Measurements from ENCODE around the gene ZNF304. TPM values are rescaled to one million over a fixed set of nuclear protein-coding genes. Genes with fewer than 3 reads are reported as not detected.

Gene ZNF304
- total and polyA plus RNA-seq, 9 of the 15 experiments (the other 6 are each of a cell fraction or from before 2014, with no cell fraction given): 0.82 to 5.5 (median 3.6) TPM

DNA sequence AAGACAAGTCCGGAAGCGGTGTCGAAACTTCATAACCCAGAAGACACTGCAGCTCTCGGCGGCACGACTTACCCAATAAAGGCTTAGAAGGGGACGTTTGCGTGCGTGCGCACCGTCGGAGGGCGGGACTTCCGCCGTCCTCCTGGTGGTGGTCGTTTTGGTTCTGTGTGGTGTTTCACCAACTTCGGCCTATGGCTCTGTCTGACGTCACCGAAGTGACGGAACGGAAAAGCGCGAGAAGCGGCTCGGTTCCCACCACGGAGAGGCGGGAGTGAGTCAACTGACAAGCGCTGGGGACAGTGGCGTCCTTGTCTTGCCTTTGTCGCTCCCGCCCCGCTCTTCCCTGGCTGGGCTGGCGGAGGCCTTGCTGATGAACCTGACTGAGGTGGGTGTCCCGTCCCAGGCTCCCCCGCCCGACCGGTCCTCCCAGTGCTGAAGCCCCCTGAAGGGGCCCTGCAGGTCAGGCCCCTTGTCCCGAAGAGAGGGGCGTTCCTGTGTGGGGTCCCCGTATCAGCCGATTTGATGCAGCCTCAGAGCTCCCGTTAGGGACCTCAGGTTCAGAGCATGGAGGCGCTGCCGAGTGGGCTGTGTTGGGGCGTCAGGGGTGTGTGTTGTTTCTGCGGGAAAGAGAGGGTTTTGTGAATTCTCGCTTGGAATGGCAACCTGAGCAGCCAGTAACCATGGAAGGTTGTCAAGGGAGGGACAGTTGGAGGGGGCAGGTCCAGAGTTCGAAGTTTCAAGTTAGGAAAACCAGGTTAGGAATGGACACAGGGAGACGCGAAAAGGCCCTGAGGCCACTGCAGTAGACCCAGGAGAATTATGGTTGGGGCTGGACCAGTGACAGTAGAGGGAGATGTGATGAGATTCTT lies 38.9 kb downstream of the ZNF304 start, which contains the start of gene ZNF548 (continued):
- TF ChIP-seq, protein P1, sequence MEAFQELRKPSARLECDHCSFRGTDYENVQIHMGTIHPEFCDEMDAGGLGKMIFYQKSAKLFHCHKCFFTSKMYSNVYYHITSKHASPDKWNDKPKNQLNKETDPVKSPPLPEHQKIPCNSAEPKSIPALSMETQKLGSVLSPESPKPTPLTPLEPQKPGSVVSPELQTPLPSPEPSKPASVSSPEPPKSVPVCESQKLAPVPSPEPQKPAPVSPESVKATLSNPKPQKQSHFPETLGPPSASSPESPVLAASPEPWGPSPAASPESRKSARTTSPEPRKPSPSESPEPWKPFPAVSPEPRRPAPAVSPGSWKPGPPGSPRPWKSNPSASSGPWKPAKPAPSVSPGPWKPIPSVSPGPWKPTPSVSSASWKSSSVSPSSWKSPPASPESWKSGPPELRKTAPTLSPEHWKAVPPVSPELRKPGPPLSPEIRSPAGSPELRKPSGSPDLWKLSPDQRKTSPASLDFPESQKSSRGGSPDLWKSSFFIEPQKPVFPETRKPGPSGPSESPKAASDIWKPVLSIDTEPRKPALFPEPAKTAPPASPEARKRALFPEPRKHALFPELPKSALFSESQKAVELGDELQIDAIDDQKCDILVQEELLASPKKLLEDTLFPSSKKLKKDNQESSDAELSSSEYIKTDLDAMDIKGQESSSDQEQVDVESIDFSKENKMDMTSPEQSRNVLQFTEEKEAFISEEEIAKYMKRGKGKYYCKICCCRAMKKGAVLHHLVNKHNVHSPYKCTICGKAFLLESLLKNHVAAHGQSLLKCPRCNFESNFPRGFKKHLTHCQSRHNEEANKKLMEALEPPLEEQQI (IDR thresholded peaks at IDR 0.05): no peak
- TF ChIP-seq SRSF1 (IDR thresholded peaks at IDR 0.05; ENCODE audit: low read depth, low read length): peak; percentile 96
- TF ChIP-seq, protein P2, sequence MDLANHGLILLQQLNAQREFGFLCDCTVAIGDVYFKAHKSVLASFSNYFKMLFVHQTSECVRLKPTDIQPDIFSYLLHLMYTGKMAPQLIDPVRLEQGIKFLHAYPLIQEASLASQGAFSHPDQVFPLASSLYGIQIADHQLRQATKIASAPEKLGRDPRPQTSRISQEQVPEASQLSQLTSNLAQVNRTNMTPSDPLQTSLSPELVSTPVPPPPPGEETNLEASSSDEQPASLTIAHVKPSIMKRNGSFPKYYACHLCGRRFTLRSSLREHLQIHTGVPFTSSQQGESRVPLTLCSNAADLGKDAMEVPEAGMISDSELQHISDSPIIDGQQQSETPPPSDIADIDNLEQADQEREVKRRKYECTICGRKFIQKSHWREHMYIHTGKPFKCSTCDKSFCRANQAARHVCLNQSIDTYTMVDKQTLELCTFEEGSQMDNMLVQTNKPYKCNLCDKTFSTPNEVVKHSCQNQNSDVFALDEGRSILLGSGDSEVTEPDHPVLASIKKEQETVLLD (IDR thresholded peaks at IDR 0.05): peak; percentile 96
- peak; percentile 52; the same call in 1 of the 2 replicates for TF ChIP-seq RNF2 (IDR thresholded peaks at IDR 0.05)
- TF ChIP-seq ZFP1 (CRISPR knock-in tag; IDR thresholded peaks at IDR 0.05): no peak
- TF ChIP-seq, protein P3, sequence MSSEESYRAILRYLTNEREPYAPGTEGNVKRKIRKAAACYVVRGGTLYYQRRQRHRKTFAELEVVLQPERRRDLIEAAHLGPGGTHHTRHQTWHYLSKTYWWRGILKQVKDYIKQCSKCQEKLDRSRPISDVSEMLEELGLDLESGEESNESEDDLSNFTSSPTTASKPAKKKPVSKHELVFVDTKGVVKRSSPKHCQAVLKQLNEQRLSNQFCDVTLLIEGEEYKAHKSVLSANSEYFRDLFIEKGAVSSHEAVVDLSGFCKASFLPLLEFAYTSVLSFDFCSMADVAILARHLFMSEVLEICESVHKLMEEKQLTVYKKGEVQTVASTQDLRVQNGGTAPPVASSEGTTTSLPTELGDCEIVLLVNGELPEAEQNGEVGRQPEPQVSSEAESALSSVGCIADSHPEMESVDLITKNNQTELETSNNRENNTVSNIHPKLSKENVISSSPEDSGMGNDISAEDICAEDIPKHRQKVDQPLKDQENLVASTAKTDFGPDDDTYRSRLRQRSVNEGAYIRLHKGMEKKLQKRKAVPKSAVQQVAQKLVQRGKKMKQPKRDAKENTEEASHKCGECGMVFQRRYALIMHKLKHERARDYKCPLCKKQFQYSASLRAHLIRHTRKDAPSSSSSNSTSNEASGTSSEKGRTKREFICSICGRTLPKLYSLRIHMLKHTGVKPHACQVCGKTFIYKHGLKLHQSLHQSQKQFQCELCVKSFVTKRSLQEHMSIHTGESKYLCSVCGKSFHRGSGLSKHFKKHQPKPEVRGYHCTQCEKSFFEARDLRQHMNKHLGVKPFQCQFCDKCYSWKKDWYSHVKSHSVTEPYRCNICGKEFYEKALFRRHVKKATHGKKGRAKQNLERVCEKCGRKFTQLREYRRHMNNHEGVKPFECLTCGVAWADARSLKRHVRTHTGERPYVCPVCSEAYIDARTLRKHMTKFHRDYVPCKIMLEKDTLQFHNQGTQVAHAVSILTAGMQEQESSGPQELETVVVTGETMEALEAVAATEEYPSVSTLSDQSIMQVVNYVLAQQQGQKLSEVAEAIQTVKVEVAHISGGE (CRISPR knock-in tag; IDR thresholded peaks at IDR 0.05): peak in 2 of 3 experiments; percentile 47 to 50; a peak in 1 of 6 replicates
- TF ChIP-seq PHF20 (IDR thresholded peaks at IDR 0.05; ENCODE audit: partially characterized antibody): peak; percentile 53
- TF ChIP-seq ETV5 (CRISPR knock-in tag; IDR thresholded peaks at IDR 0.05; ENCODE audit: low read depth): 0 out of 2 replicates have a peak, but pooled peaks have one; percentile 74
- peak; percentile 33; the same call in 1 of the 2 replicates for TF ChIP-seq SOX6 (IDR thresholded peaks at IDR 0.05)
- TF ChIP-seq KDM4B (IDR thresholded peaks at IDR 0.05; ENCODE audit: borderline replicate concordance in 2 of 2, low read depth in 1 of 2): 0 out of 4 replicates have a peak, but pooled peaks of 1 of the 2 experiments have one; percentile 53
- peak; percentile 86 for TF ChIP-seq ETV1 (tag; conservative IDR thresholded peaks at IDR 0.05; ENCODE audit: low read depth)
- TF ChIP-seq, protein P4, sequence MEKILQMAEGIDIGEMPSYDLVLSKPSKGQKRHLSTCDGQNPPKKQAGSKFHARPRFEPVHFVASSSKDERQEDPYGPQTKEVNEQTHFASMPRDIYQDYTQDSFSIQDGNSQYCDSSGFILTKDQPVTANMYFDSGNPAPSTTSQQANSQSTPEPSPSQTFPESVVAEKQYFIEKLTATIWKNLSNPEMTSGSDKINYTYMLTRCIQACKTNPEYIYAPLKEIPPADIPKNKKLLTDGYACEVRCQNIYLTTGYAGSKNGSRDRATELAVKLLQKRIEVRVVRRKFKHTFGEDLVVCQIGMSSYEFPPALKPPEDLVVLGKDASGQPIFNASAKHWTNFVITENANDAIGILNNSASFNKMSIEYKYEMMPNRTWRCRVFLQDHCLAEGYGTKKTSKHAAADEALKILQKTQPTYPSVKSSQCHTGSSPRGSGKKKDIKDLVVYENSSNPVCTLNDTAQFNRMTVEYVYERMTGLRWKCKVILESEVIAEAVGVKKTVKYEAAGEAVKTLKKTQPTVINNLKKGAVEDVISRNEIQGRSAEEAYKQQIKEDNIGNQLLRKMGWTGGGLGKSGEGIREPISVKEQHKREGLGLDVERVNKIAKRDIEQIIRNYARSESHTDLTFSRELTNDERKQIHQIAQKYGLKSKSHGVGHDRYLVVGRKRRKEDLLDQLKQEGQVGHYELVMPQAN (IDR thresholded peaks at IDR 0.05; ENCODE audit: borderline replicate concordance): peak; percentile 17; the same call in 1 of the 2 replicates
- TF ChIP-seq, protein P5, sequence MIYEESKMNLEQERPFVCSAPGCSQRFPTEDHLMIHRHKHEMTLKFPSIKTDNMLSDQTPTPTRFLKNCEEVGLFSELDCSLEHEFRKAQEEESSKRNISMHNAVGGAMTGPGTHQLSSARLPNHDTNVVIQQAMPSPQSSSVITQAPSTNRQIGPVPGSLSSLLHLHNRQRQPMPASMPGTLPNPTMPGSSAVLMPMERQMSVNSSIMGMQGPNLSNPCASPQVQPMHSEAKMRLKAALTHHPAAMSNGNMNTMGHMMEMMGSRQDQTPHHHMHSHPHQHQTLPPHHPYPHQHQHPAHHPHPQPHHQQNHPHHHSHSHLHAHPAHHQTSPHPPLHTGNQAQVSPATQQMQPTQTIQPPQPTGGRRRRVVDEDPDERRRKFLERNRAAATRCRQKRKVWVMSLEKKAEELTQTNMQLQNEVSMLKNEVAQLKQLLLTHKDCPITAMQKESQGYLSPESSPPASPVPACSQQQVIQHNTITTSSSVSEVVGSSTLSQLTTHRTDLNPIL (CRISPR knock-in tag; IDR thresholded peaks at IDR 0.05): no peak
